HG03025 (cell line): ENCODE measurements around the gene DNM3.
A peak's percentile ranks its signal among the peaks of the same experiment; 100 is the strongest.
"Not testable (repeated sequence)": the region's sequence is repeated elsewhere in the genome, so short reads cannot be mapped to it uniquely, and the experiment has no call there.

Experiments
- ATAC-seq: cut with Tn5 transposase; IDR thresholded peaks from one replicate; pipeline ENCODE4 v1.9.1; 2021; ENCODE audit warnings: mild to moderate bottlenecking, moderate library complexity; ENCODE audit not compliant: unreplicated experiment, low FRiP score

The DNM3 gene

GRCh38 chr1:172342584-172343239, 501.4 kb downstream of the DNM3 start:
- ATAC-seq = peak; percentile 44

GRCh38 chr1:172343240-172344160, 502.2 kb downstream of the DNM3 start:
- no peak for ATAC-seq

- ATAC-seq = no peak
Observed at GRCh38 chr1:172344444-172344843, 503.1 kb downstream of the DNM3 start.

- ATAC-seq = no peak
Observed at GRCh38 chr1:172345077-172345476, 503.8 kb downstream of the DNM3 start.

GRCh38 chr1:172347416-172347815, 506.1 kb downstream of the DNM3 start:
- ATAC-seq = no peak

GRCh38 chr1:172350856-172351255, 509.6 kb downstream of the DNM3 start:
- no peak for ATAC-seq

GRCh38 chr1:172351346-172351745, 510.0 kb downstream of the DNM3 start:
- ATAC-seq = no peak

- no peak for ATAC-seq
Observed at GRCh38 chr1:172351754-172352161, 510.5 kb downstream of the DNM3 start.

GRCh38 chr1:172352435-172352834, 511.1 kb downstream of the DNM3 start:
- no peak for ATAC-seq

GRCh38 chr1:172354291-172355274, 513.3 kb downstream of the DNM3 start:
- no peak for ATAC-seq

GRCh38 chr1:172356620-172357019, 515.3 kb downstream of the DNM3 start:
- no peak for ATAC-seq

GRCh38 chr1:172357753-172358385, 516.6 kb downstream of the DNM3 start:
- peak; percentile 17 for ATAC-seq

GRCh38 chr1:172359491-172359999, 518.2 kb downstream of the DNM3 start:
- ATAC-seq = no peak

- no peak for ATAC-seq
Observed at GRCh38 chr1:172360511-172360910, 519.2 kb downstream of the DNM3 start.

GRCh38 chr1:172360985-172361384, 519.7 kb downstream of the DNM3 start:
- no peak for ATAC-seq

GRCh38 chr1:172363852-172364251, 522.6 kb downstream of the DNM3 start:
- ATAC-seq = no peak

GRCh38 chr1:172371646-172372045, 530.3 kb downstream of the DNM3 start:
- not testable (repeated sequence) for ATAC-seq

GRCh38 chr1:172373864-172374263, 532.6 kb downstream of the DNM3 start:
- no peak for ATAC-seq

GRCh38 chr1:172375211-172375631, 533.9 kb downstream of the DNM3 start:
- no peak for ATAC-seq

- ATAC-seq = no peak
Observed at GRCh38 chr1:172376431-172376830, 535.1 kb downstream of the DNM3 start.
